Lung (tissue), 12 donors: ENCODE measurements around the gene ZNF813. TPM values are rescaled to one million over a fixed set of nuclear protein-coding genes. Genes with fewer than 3 reads are reported as not detected.

Experiments
- ATAC-seq: fragments of 200-7000 bp; cut with Tn5 transposase; one replicate; pipeline ENCODE4 v1.9.1; 2020; ENCODE audit warnings: moderate number of reproducible peaks; ENCODE audit not compliant: insufficient read depth, low FRiP score
- DNase-seq, 3 donors: peaks; one replicate each; pipeline ENCODE4 v3.0.0-alpha.2; 2013 to 2017
- H3K27ac ChIP-seq, 2 donors: one replicate each; pipeline ENCODE4 v1.5.1; 2013; ENCODE audit warnings: mild to moderate bottlenecking in 2 of 2, moderate library complexity in 2 of 2, control low read depth in 1 of 2, inconsistent platforms in 1 of 2, low read depth in 1 of 2, low read length in 1 of 2
- H3K27me3 ChIP-seq, 3 donors: one replicate each; pipeline ENCODE4 v1.5.1; 2013; ENCODE audit warnings: low read length in 2 of 3; ENCODE audit not compliant: control insufficient read depth in 3 of 3, insufficient read depth in 3 of 3
- H3K36me3 ChIP-seq, 4 donors: one replicate each; pipeline ENCODE4 v1.5.1; 2013; ENCODE audit warnings: low read length in 4 of 4, mild to moderate bottlenecking in 1 of 4, moderate library complexity in 1 of 4; ENCODE audit not compliant: control insufficient read depth in 4 of 4, insufficient read depth in 4 of 4
- H3K4me1 ChIP-seq, 5 donors: one replicate each; pipeline ENCODE4 v1.5.1; 2013; ENCODE audit warnings: low read length in 5 of 5, mild to moderate bottlenecking in 2 of 5, moderate library complexity in 1 of 5; ENCODE audit not compliant: control insufficient read depth in 5 of 5, insufficient read depth in 5 of 5
- H3K4me3 ChIP-seq: one replicate; pipeline ENCODE4 v1.5.1; 2013; ENCODE audit warnings: mild to moderate bottlenecking, control low read depth, moderate library complexity
- H3K9ac ChIP-seq, 2 donors: one replicate each; pipeline ENCODE4 v1.5.1; 2013; ENCODE audit warnings: low read length in 2 of 2, control low read depth in 1 of 2; ENCODE audit not compliant: insufficient read depth in 1 of 2
- H3K9me3 ChIP-seq, 4 donors: one replicate each; pipeline ENCODE4 v1.5.1; 2013; ENCODE audit warnings: low read length in 3 of 4, mild to moderate bottlenecking in 1 of 4, moderate library complexity in 1 of 4; ENCODE audit not compliant: control insufficient read depth in 4 of 4, insufficient read depth in 3 of 4
- CTCF ChIP-seq: IDR thresholded peaks from 2 replicates; pipeline ENCODE4 v1.5.1; 2012; ENCODE audit warnings: mild to moderate bottlenecking; ENCODE audit errors: control extremely low read depth, extremely low read depth
- WGBS, 2 donors: extraction: QIAGEN DNeasy Blood & Tissue Kit; methylation state at CpG; one replicate each; pipeline ENCODE4 v1.1.7; 2013; 5-methylcytosine and 5-hydroxymethylcytosine counted together
- polyA plus RNA-seq, 2 donors: library from polyadenylated mRNA; stranded (reverse); fragments of 200-250 nt; gene quantifications; one replicate each; pipeline ENCODE4 v1.2.1, GENCODE V29; 2013
- total RNA-seq, 2 donors: library from RNA; depleted of rRNA in 1 of 2; stranded (reverse); fragments of >200 nt in 1 of 2; gene quantifications; one replicate each; pipeline ENCODE4 v1.2.1, GENCODE V29; 2014 to 2021
- donor health status: control.
- donor health status: control.
- donor health status: Bipolar disorder and iron deficiency.
- donor health status: healthy.
- donor health status: DM: yes; HTN: yes; CAD: no.

The ZNF813 gene
- total and polyA plus RNA-seq, 4 donors, result 1.2 to 5.3 (median 2.0) TPM

GRCh38 chr19:53545271-53546065, 77.9 kb downstream of the ZNF813 start:
- H3K36me3 ChIP-seq, result peaks cover 0 to 6% (median 0%) of the 10 kb centered on the region in 4 donors
- ATAC-seq, result peak; percentile 58
- peak overlapping the region in 1 of 2 donors; percentile 55 for H3K27ac ChIP-seq
- no peak overlapping the region for H3K9ac ChIP-seq
- no peak for TF ChIP-seq CTCF
- H3K9me3 ChIP-seq, result peaks cover 0 to 4% (median 0%) of the 10 kb centered on the region in 4 donors
- no peak for DNase-seq
- WGBS, 2 donors, result 78 to 85% methylated on average over 25 of the region's 25 CpGs
- no peak overlapping the region for H3K4me3 ChIP-seq
- H3K27me3 ChIP-seq, result no peaks in the 10 kb centered on the region
- H3K4me1 ChIP-seq, result peaks cover 0 to 25% (median 7%) of the 10 kb centered on the region in 5 donors

Other genes starting within 250 kb of the ZNF813 start
- gene ZNF677, start 212.9 kb upstream of the ZNF813 start, total RNA-seq, result 10 to 100 TPM; 12.6 to 44.7 TPM
- 1 to 10 TPM; 6.7 to 7.8 TPM for gene ZNF677, start 212.9 kb upstream of the ZNF813 start, polyA plus RNA-seq
- gene VN1R2, start 209.4 kb upstream of the ZNF813 start, total RNA-seq, result not detected
- not detected for gene VN1R2, start 209.4 kb upstream of the ZNF813 start, polyA plus RNA-seq
- gene VN1R4, start 200.0 kb upstream of the ZNF813 start, total RNA-seq, result not detected
- not detected for gene VN1R4, start 200.0 kb upstream of the ZNF813 start, polyA plus RNA-seq
- gene ZNF845, start 134.0 kb upstream of the ZNF813 start, total RNA-seq, result 1 to 10 TPM; 5.8 to 8.8 TPM
- gene ZNF845, start 134.0 kb upstream of the ZNF813 start, polyA plus RNA-seq, result 1 to 10 TPM; 2.4 to 3.2 TPM
- 10 to 100 TPM in 1 of 2 donors, 1 to 10 TPM in 1; 7.1 to 19.7 TPM for gene ZNF525, start 102.0 kb upstream of the ZNF813 start, total RNA-seq
- 1 to 10 TPM; 3.2 to 4.1 TPM for gene ZNF525, start 102.0 kb upstream of the ZNF813 start, polyA plus RNA-seq
- gene ZNF765, start 72.6 kb upstream of the ZNF813 start, total RNA-seq, result 10 to 100 TPM in 1 of 2 donors, 1 to 10 TPM in 1; 8.6 to 11.3 TPM
- gene ZNF765, start 72.6 kb upstream of the ZNF813 start, polyA plus RNA-seq, result 1 to 10 TPM; 3.6 to 4.2 TPM
- 10 to 100 TPM in 1 of 2 donors, 1 to 10 TPM in 1; 7.9 to 11.4 TPM for gene ZNF761, start 35.7 kb upstream of the ZNF813 start, total RNA-seq
- gene ZNF761, start 35.7 kb upstream of the ZNF813 start, polyA plus RNA-seq, result 1 to 10 TPM; 6.4 TPM
- gene ZNF331, start 70.4 kb downstream of the ZNF813 start, total RNA-seq, result 10 to 100 TPM; 21.2 to 27.9 TPM
- 10 to 100 TPM; 12.7 to 24.5 TPM for gene ZNF331, start 70.4 kb downstream of the ZNF813 start, polyA plus RNA-seq
- gene DPRX, start 164.3 kb downstream of the ZNF813 start, total RNA-seq, result not detected
- gene DPRX, start 164.3 kb downstream of the ZNF813 start, polyA plus RNA-seq, result under 1 TPM in 1 of 2 donors, not detected in 1; 0.17 TPM